Measurements from ENCODE around the gene EPAS1.

EPAS1 gene

GRCh38 chr2:46273225-46273863 is 23.9 kb upstream of the EPAS1 start:
- no peak for DNase-seq (ENCODE audit: low read depth)

- no peak for DNase-seq (ENCODE audit: low read depth)
Observed at GRCh38 chr2:46273919-46274318, 23.3 kb upstream of the EPAS1 start.

GRCh38 chr2:46274586-46274985 is 22.6 kb upstream of the EPAS1 start:
- DNase-seq (ENCODE audit: low read depth), result no peak

GRCh38 chr2:46275995-46276394 is 21.2 kb upstream of the EPAS1 start:
- no peak for DNase-seq (ENCODE audit: low read depth)

- DNase-seq (ENCODE audit: low read depth), result no peak
Observed at GRCh38 chr2:46276642-46277041, 20.6 kb upstream of the EPAS1 start.

GRCh38 chr2:46277431-46278190 is 19.6 kb upstream of the EPAS1 start:
- DNase-seq (ENCODE audit: low read depth), result no peak

GRCh38 chr2:46278952-46279351 is 18.3 kb upstream of the EPAS1 start:
- DNase-seq (ENCODE audit: low read depth), result no peak

- no peak for DNase-seq (ENCODE audit: low read depth)
Observed at GRCh38 chr2:46281939-46282338, 15.3 kb upstream of the EPAS1 start.

GRCh38 chr2:46283693-46284092 is 13.5 kb upstream of the EPAS1 start:
- DNase-seq (ENCODE audit: low read depth), result no peak

- DNase-seq (ENCODE audit: low read depth), result no peak
Observed at GRCh38 chr2:46284260-46284659, 12.9 kb upstream of the EPAS1 start.

- DNase-seq (ENCODE audit: low read depth), result no peak
Observed at GRCh38 chr2:46284796-46285195, 12.4 kb upstream of the EPAS1 start.

GRCh38 chr2:46286715-46287114 is 10.5 kb upstream of the EPAS1 start:
- DNase-seq (ENCODE audit: low read depth), result no peak

- DNase-seq (ENCODE audit: low read depth), result no peak
Observed at GRCh38 chr2:46290078-46290477, 7.1 kb upstream of the EPAS1 start.

- DNase-seq (ENCODE audit: low read depth), result no peak
Observed at GRCh38 chr2:46293466-46293865, 3.7 kb upstream of the EPAS1 start.

- DNase-seq (ENCODE audit: low read depth), result no peak
Observed at GRCh38 chr2:46294176-46294836, 2.9 kb upstream of the EPAS1 start.

GRCh38 chr2:46296216-46296839 is 879 bp upstream of the EPAS1 start:
- no peak for DNase-seq (ENCODE audit: low read depth)

- peak; percentile 59 for DNase-seq (ENCODE audit: low read depth)
Observed at GRCh38 chr2:46297546-46298271, 502 bp downstream of the EPAS1 start.

- DNase-seq (ENCODE audit: low read depth), result no peak
Observed at GRCh38 chr2:46298272-46298521, 990 bp downstream of the EPAS1 start.

GRCh38 chr2:46298522-46299353 is 1.5 kb downstream of the EPAS1 start:
- DNase-seq (ENCODE audit: low read depth), result no peak

GRCh38 chr2:46299365-46300263 is 2.4 kb downstream of the EPAS1 start:
- no peak for DNase-seq (ENCODE audit: low read depth)

Data from T-helper 22 cell (primary cell).